SHP77 (cell line): ENCODE measurements around the gene MARVELD1.

Experiments
- DNase-seq, 2 experiments: peaks; one replicate each; lab custom pipeline; 2025; lab: John Stamatoyannopoulos, UW

MARVELD1 gene

DNA sequence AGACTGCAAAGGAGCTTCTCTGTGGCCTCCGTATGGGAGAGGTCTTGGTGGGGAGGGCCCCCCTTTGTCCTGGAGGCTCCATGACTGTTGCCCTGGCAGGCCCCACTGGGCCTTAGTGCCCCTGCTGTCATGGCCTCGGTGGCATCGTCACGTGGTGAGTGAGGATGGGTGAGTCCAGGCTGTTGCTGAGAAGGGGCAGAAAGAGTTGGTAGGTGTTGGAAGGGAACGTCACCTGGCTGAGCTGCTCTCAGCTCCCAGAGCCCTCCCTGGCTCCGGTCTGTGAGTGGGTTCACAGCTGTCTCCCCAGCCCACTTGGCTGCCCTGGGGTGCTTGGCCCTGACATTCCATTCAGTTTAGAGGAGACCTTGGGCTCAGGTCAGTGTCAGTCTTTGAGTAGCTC, 42.2 kb downstream of the MARVELD1 start:
- DNase-seq: no peak

DNA sequence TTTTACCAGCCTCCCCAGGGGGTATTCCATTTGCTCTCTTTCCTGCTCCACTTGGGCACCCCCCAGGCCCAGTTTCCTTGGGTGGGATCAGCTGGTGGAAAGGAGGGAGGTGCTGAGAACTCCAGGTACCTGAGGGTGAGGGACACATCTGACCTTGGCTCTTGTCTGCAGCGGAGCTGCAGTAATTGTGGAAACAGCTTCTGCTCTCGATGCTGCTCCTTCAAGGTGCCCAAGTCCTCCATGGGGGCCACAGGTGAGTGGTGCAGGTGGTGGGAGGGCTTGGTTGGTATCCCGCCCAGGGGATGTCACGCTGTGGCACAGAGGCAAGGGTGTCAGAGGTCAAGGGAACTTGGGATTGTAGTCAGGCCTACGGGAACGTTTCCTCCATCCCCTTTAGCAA, 43.9 kb downstream of the MARVELD1 start:
- no peak for DNase-seq

DNA sequence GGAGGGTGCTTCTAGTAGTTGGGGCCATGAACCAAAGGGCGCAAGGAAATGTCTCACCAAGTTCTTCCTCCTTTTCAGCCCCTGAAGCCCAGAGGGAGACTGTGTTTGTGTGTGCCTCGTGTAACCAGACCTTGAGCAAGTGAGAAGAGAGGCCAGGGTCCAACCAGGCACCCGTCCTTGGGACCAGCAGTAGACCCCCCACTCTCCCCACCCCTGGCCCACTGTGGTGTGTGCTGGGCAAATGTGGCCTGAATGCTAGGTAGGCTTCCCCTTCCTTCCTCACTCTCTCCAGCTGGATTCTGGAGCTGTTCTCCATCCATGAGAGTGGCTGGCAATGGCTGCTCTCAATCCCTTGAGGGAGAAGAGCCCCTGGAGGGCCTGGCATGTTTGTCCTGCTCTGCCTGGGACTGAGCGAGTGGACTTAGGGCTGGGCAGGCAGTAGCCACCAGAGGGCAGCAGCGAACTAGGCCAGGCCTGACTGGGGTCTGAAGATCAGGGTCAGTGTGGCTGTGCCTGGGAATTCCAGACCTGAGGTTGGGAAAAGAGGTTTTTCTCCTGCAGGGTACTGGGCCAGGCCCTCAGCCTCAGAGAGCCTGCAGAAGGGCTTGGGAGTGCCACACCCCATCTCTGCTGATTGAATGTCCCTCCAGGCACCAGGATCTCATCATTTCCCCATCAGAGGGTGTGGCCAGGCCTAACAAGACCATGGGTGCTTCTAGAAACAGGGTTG, 45.8 kb downstream of the MARVELD1 start:
- DNase-seq: peak; percentile 51 to 66

DNA sequence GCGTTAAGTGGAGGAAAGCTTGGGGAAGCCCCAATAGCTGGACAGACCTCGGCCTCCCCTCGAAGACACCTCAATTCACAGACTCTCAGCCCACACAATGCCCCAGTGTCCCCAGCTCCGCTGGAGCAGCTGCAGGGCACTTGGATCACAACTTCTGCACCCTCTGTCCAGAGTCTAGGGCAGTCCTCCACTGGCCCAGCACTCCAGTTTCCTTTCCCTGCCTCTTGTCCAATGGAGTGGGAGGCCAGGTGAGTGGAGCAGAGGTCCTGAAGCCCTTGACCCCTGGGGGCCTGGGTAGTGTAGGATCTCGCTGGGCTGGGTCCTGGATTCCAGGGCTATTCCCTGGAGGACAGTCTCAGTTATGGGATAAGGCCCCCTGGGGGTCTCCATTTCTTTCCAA, 46.4 kb downstream of the MARVELD1 start:
- DNase-seq: no peak

DNA sequence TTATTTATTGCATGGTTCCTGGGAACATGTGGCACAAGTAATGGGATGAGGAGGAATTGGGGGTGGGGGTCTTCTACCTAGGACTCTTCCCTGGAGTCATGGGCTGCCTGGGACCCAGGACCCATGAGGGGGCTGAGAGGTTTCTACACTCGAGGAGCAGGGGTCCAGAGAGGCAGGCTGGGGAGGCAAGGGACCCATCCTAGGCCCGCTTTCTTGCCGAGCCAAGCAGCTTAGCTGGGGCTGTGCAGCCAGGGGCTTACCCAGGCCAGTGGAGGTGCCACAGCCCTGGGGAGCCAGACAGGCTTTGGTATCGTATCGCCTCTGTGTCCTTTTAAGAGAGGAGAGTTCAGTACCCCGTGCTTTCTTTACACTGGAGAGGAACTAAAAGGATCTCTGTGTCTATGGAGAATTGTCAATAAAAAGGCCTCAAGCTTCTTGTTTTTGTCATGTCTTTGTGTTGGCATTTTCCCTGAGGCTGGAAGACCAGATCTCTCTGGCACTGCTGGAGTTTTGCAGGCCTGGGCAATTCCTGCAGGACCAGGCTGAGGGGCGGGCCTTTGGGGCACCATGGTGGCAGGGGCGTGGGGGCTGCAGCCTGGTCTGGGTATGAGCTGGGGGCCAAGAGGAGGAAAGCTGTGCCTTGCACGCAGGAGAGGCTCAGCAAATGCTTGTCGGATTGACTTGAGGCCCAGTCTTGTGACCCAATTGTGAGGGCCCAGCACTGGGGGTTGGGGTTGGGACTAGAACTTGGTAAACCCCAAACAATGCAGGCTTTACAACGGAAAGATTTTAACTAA, 47.1 kb downstream of the MARVELD1 start:
- DNase-seq: no peak

DNA sequence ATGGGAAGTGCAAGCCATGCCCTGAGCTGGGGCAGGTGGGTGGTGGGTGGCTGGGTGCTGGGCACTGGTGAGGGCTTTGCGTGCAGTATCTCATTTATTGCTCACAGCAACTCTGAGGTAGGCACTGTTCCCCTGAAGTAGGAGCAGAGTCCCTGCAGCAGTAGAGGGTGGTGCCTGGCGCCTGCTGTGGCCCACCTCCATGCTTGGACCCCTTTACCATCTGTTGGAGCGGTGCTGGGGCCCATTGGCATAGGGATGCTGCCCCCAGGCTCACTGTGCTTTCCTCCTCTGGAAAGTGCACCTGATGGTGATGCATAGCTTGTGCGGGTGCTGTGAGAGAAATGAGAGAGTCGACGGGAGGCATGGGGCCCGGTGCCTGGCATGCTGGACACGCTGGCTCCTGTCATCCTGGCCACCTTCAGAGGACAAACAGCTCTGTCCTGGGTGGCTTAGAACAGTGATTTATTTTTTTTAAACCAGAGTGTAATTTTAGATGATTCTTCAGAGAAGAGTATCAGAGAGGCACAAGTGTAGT, 47.9 kb downstream of the MARVELD1 start:
- DNase-seq: no peak

DNA sequence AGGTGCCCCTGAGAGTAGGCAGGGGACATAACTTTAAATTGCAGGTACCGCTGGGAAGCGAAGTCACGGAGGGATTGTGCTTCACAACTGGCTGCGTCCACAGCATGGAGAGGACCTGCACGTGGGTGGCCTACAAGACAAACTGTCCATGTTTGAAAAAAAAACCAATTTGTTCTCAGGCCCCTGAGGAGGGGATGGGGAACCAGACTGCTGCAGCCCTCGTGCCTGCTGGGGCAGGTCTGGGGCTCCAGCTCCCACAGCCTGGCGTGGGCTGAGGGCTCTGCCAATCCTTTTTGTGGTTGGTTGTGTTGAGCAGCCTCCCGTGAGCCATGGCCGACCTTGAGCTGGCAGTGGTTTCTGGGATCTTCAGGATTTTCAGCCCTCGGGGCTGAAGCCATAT, 48.5 kb downstream of the MARVELD1 start:
- no peak for DNase-seq

DNA sequence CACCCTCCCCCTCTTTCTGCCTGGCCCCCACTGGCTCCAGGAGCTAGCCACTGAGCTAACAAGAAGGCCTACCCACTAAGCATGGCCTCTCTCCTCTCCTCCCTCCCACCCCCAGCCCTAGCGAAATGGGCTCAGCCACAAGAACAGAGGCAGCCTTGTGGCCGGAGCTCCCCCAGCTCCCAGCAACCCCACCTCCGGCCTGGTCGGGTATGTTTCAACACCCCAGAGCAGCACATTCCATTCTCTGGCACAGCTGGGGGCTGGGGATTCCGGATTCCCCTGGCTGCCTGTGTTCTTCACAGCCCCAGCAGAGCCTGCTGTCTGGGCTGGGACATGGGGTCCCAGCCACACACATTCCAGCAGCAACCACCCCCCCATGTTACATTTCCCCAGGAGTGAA, 49.3 kb downstream of the MARVELD1 start:
- DNase-seq: no peak

DNA sequence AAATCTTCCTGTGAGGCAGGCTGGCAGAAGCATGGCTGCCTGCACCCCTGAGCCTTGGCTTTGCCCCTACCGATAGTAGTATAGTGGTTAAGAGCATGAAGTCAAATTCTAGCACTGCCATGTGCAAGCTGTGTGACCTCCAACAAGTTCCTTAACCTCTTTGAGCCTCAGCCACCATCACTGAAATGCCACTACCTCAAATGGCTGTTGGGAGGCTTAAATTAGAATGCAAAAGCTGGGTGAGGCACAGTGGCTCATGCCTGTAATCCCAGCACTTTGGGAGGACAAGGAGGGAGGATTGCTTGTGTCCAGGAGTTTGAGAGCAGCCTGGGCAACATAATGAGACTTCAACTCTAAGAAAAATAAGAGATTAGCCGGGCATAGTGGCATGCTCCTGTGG, 49.9 kb downstream of the MARVELD1 start:
- DNase-seq: no peak

DNA sequence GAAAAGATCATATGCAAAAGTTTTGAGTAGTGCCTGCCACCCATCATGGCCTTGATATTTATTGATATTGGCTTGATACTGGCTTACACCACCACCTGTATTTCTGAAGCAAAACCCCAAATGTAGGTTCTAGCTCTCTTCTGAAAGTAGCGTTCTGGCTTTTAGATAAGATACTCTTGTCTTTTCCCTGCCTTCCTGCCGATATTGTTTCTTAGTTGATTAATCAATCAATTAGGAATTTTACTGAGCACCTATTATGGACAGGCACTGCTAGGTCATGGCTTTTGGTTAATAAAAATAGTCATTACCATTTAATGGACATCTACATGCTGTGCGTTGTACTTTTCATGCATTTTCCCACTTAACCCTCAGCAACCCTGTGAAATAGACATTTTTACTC, 50.4 kb downstream of the MARVELD1 start:
- no peak for DNase-seq

DNA sequence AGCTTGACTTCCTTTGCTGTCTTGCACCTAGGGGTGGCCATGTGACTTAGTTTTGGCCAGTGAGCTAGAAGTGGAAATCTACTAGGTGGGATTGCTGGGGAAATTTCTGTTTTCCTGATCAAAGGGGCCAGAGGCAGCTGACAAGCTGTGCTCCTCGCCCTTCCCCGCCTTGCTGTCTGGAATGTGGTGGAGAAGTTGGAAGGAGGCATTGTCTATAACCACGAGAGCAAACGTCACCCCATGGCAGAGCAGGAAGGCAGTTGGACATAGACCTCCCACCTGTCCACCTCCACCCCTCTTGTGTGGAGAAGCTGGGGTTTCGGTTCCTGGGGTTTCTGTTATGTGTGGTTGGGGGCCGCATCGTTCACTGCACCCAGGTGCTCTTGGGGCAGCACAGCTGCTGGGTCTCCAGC, 51.0 kb downstream of the MARVELD1 start:
- peak in 1 of 2 experiments; percentile 19 for DNase-seq

DNA sequence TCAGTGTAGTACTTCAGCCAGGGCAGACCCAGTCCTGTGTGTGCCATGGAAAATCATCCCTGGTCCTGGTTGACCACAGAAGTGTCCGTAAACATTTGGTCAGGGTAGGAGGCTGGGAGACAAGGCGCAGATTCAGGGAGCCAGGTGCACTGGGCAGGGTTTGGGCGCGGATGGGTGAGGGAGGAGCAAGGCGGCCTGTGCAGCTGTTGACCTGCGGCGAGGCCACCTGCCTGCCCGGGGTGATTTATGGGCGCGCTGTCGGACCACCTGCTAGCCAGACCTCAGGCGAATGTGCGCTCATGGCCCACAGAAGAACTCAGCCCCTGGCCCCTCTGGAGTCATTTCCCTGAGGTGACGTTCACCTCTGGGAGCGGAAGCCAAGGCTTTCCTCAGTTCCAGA, 51.7 kb downstream of the MARVELD1 start:
- peak; percentile 77 to 82 for DNase-seq

DNA sequence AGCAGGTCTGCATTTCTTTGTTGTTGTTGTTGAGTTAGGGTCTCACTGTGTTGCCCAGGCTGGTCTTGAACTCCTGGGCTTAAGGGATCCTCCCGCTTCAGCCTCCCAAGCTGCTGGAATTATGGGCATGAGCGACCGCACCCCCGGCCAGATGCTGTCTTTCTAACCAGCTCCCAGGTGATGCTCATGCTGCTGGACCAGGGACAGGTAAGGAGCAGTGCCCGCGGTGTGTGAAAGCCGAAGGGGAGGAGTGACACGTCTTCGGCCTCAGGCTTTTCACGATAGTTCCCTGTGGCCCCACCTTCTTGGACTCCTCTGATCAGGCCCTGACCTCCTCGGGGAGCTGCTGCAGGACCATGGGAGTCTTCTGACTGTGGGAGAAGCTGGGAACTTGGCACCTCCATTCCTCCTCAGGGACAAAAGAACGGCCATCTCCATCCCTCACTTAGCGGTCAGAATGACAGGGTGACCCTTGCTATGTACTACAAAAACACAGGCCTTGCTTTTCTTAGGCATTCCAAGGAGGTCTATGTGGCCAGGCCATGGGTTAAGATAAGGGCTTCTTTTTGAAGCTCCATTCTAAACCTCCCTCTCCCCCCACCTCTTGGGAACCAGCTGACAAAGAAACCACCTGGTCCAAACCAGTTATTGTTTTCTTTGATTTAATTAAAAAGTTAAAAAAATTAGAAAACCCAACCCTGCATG, 52.7 kb downstream of the MARVELD1 start:
- DNase-seq: no peak

DNA sequence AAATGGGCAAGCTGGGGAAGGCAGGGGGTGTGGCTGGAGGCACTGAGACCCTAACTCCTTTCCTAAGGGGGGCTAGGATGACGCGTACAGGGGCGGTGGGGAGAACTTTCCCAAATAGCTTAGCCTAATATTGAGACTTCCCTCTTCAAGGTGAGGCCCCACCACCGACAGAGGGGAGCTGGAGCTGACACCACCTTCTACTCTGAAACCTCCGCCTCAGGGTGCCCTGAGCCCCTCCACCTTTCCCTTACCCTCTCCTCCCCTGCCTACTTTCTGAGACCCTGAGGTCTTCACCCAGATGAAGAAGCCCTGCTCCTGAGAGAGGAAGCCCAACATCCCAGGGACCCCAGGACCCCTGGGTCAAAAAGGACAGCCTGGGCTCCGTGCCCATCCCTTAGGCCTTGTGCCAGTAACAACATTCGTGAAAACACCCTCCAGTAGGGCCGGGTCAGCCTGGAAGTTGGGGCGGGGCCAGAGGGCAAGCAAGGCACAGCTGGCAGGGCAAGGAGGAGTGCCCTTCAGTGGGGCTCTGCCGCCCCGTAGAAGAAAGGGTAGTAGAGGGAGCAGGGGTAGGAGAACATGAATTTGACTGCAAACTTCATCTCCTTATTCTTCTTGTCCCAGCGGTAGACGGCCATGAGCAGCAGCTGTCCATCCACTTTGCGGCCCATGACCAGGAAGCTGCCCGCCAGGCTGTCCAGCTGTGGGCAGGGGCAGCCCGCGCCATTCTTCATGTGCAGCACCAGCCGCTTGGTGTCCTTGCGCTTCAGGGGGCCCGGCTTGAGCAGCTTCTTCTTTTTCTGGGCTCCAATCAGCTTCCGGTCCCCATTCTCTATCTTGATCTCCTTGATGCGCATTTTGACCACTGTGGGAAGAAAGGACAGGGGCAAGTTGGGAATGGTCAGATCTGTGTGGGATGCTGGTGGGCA, 53.7 kb downstream of the MARVELD1 start:
- no peak for DNase-seq
